Stimulated activated CD4-positive, alpha-beta T cell treated with anti-CD3 and anti-CD28 coated beads, Interleukin-12 subunit alpha, Interleukin-12 subunit beta, amount 100 ng/mL, for 4 hours (primary cell): ENCODE results near the gene MYH15.

Experiments used
- DNase-seq: peaks from one replicate; pipeline ENCODE4 v3.0.0-alpha.2; 2020

Gene MYH15

GRCh38 chr3:108509263-108509662 is 1.1 kb downstream of the MYH15 start:
- DNase-seq: no peak

DNA sequence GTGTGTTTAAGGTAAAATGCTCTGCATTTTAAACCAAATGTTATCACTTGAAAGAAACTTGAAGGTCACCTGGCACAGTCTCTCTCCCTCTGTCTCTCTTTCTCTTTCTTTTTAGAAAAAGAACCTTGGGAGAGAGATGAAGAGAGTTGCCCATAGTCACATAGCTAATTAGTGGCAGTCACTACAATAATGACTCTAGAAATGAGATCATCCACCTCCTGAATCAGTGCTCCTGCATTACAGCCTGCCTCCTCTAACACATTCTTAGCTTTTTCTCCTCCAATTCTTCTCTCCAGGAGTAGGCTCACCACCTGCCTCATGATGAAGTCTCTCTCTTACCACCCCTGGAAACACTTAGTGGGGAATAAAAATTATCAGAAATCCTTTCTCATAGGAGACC is 2.5 kb downstream of the MYH15 start:
- DNase-seq: no peak

DNA sequence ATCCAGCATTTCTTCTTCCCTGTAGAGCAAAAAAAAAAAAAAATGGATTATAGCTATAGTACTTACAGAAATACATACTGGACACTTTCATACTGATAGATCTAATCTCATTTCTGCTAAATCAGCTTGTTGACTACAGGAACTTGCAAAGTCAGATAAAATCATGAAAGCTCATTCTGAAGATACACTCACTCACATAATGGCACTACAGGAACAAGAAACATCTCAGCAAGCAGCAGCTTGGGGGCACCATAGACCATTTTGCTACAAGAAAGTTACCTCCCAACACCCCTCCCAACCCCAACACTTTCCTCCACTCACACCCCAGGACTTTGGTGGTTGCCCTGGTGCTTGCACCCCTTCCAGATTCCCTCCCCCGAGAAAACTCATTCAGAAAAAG is 4.6 kb downstream of the MYH15 start:
- DNase-seq: no peak

DNA sequence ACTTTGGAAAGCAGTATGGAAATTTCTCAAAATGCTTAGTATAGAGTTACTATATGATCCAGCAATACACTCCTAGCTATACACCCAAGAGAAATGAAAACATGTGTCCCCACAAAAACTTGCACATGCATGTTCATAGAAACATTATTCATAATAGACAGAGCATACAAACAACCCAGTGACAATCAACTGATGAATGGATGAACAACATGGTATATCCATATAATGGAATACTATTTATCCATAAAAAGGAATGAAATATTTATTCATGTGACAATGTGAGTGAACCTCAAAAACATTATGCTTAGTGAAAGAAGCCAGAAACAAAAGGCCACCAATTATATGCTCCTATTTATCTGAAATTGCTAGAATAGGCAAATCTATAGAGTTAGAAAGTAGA is 6.7 kb downstream of the MYH15 start:
- DNase-seq: no peak

- DNase-seq: no peak
Observed at GRCh38 chr3:108501535-108501934, 8.9 kb downstream of the MYH15 start.

GRCh38 chr3:108500728-108501127 is 9.7 kb downstream of the MYH15 start:
- no peak for DNase-seq

DNA sequence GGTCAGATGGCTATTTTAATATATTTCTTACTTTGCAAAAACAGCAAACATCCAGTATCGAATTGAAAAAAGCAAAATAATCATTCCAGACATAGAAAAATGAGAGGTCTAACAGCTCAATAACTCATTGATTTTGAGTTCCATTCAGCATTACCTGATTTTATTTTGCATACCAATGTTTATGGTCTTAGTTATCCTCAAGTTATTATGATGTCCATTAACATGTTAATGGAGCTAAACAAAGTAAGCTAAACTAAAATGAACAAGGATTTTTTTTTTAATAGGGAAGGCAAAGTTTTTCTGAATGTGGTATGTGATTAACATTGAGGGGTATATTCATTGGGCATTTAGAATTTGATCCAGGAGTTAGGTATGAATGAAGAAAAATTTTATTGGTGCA is 13.1 kb downstream of the MYH15 start:
- DNase-seq: no peak

DNA sequence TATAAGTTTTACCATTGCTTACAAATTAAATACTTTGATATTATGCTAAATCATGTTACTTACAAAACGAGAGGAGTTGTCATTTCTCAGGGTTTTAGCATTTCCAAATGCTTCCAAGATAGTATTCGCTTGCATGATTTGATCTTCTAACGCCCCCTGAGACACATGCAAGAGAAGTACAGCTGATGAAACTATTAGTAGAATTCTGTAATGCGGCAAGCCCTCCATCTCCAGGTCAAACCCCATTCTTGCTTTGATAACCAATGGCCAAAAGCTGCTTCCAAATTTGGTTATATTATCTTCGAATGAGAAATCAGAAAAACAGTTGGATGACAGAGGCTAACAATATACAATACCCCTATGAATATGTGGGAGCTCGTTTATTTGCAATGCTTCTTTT is 14.7 kb downstream of the MYH15 start:
- DNase-seq: no peak

- no peak for DNase-seq
Observed at GRCh38 chr3:108494906-108495531, 15.4 kb downstream of the MYH15 start.

DNA sequence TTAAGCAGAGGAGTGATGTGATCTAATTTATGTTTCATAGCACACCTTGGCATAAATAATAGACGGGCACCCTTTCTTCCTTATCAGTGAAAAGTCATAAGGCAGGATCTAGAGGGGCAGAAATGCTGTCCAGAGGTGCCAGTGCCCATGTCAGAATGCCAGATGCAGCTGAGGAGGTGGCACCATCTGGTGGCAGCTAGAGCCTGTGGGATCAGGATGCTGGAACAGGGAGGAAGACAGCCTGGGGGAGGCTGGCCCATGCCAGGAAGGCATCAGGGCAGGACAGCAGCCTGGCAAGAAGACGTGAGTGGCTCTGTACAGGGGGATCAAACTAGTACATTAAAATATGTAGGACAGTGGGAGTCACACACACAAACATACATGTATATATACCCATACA is 16.5 kb downstream of the MYH15 start:
- no peak for DNase-seq

DNA sequence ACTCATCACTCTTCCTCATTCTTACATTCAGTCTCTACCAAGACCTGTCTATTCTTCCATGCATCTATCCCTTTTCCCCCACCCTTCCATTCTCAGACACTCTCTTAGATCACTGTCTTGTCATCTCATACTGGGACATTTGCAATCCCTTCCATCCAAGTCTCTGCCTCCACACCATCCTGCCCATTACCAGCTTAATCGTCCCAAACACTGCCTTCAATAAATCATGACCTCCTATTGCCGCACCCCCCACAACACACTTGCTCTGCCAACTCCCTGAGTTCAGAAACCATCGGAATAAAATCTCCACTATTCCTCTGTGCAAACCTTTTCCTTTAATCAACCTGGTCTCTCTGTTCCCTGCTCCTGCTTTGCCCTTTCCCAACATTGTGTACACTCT is 18.9 kb downstream of the MYH15 start:
- no peak for DNase-seq

- no peak for DNase-seq
Observed at GRCh38 chr3:108489776-108490175, 20.6 kb downstream of the MYH15 start.

DNA sequence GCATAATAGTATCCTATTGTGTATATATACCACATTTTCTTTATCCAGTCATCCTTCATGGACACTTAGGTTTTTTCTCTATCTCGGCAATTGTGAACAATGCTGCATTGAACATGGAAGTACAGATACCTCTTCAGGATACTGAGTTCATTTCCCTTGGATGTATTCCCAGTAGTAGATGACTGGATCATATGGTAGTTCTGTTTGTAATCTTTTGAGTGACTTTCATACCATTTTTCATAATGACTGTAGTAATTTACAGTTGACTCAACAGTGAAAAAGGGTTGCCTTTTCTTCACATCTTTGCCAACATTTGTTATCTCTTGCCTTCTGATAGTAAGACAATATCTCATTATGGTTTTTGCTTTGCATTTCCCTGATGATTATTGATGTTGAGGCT is 21.8 kb downstream of the MYH15 start:
- no peak for DNase-seq

DNA sequence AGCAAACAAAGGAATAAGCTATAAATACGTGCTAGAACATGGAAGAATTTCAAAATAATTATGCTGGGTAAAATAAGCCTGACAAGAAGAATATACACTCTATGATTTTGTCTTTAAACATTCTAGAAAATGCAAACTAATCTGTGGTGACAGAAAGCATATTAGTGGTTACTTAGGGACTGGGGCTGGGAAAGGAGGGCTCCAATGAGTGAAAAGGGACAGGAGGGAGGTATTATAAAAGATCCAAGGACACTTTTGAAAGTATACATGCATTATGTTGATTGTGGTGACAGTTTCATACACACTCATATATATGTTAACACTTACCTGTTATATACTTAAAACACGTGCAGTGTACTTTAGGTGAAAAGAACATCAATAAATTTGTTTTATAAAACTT is 23.0 kb downstream of the MYH15 start:
- no peak for DNase-seq

GRCh38 chr3:108486941-108487340 is 23.5 kb downstream of the MYH15 start:
- DNase-seq: no peak

DNA sequence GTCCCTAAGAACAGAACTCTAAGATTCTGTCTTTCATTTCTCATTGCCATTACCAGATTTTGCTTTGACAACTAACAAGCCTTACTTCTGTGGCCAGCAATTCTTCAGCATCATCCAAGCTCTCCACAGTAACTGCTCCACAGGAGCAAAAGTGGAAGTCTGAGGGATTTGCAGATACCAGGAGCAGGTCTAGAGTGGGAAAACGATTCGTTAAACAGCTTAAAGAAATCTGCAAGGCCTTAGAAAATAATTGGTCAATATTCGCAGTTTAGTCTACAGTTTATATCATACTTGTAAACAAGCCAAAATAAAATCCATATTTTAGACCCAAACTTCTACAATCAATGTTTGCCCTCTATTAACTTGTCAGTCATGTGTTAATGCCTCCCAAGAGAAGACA is 24.1 kb downstream of the MYH15 start:
- no peak for DNase-seq

- no peak for DNase-seq
Observed at GRCh38 chr3:108485146-108485545, 25.2 kb downstream of the MYH15 start.

GRCh38 chr3:108479224-108479623 is 31.2 kb downstream of the MYH15 start:
- no peak for DNase-seq

GRCh38 chr3:108477511-108478147 is 32.8 kb downstream of the MYH15 start:
- DNase-seq: peak; percentile 59

DNA sequence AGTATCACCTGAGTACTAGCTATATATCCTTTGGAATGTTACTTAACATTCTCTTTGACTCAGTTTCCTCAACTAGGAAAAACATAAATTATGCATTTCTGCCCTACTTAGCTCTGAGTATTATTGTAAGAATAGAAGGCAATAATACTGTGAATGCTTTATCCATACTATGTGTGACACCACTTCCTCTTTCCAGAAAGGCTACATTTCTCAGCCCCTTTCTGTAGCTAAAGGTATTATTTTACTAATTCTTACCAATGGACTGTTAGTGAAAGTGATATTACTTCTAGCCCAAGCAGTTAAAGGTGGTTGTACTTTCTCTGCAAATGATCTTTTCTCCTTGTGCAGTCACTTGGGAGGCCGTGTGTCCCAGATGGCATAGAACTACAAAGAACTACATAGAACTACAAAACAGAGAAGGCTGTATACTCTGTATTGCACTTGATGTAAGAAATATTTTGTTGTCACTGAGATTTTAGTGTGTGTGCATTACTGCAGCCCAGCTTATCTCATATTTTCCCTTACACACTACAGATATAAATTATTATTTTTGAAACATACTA is 35.1 kb downstream of the MYH15 start:
- no peak for DNase-seq

DNA sequence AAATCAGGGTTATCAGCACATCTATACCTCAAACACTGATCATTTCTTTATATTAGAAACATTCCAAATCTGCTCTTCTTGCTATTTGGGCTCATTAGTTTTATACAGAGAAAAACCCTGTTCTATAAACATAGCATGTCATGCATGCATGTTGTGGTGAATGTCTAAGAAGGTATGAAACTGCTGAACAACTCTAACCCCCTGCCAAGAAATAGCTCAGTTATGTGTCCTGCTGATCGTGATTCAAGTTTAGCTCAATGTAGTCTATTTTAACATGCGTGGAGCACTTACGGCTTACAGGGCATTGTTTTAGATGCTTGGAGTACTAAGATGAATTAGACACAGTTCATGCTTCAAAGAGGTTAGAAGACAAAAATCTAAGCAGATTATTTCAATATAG is 35.8 kb downstream of the MYH15 start:
- DNase-seq: no peak

DNA sequence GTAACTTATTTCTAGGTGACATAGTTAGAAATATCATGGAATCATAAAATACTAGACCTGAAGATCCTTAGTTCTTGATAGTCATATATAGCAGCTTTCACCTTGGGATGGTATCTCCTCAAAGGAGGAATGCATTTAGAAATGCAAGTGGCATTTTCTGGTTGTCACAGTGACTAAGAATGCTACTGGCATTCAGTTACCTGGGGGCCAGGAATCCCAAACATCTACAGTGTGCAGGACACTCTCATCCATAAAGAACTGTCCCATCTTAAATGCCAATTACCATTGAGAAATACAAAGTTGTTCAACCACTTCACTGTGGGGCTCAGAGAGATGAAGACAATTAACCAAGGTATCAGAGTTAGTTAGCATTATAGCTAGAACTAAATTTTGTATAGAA is 36.7 kb downstream of the MYH15 start:
- DNase-seq: no peak

DNA sequence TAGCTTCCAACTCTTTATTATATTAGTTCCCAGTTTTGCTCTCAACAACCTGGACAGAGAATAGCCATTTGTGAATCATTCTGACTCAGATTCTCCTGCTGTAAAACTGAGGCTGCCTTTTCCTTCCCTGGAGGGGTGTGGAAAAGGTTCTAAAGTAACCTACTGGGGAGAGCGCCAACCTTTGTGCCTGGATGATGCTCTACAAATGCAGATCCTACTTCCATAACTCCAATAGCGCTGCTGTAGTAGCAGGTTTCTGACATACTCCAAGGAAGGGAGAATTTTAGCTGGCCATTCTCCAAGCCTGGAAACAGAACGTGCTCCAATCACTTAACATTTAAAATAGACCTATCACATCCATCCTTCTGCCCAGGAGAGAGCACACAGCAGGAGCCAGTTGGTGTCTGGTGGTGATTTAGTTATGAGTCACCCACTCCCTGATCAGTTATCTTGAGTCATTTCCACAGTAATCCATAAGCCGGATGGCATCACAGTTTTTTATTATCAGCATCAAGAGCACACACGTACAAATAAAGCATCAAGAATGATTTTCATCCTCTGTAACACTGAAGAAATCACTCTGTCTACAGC is 38.3 kb downstream of the MYH15 start:
- no peak for DNase-seq

DNA sequence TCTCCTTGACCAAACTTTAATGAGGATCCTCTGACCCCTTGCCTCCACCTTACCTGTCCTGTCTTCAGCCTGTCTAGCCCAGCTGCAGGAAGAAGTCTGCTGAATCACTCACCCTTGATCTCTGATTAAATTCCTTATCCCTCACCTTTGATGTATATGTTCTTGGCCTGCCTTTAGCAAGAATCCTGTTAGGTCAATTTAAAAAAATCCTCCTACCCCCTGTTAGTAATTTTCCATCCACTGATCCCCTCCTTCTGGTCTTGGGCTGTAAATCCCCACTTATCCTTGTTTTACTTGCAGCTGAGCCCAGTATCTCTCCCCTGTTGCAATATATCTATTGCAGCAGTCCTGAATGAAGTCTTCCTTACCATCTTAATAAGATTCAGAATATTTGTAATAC is 39.0 kb downstream of the MYH15 start:
- no peak for DNase-seq

DNA sequence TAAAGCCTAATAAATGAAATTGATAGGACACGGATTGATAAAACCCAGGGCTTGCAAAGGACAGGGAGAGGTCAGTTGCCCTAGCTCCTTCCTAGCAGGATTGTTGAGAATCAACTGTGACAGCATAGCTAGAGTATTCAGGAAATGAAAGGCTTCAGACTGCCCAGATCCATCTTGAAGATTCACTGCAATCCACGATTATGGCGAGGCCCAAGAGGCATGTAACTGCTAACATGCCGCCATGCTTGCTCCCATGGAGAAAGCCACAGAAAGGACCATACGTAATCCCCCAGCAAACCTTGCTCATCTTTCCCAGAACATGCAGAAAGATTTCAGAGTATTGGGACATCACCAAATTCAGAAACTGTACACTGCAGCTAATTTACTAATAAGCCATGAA is 41.3 kb downstream of the MYH15 start:
- DNase-seq: no peak
